Mesenchymal stem cell (in vitro differentiated cells and primary cell): Measurements from ENCODE around the gene CCNJL.

Experiments
- DNase-seq: peaks from one replicate; pipeline ENCODE4 v3.0.0-alpha.2; 2013
- H2AFZ ChIP-seq: one replicate; pipeline ENCODE4 v1.6.1; 2013; ENCODE audit warnings: low read depth, mild to moderate bottlenecking, control low read depth, inconsistent platforms, low read length, moderate library complexity
- H2AK5ac ChIP-seq: 2 replicates; pipeline ENCODE4 v1.6.1; 2013; ENCODE audit warnings: low read length, moderate library complexity, mild to moderate bottlenecking, inconsistent platforms; ENCODE audit not compliant: severe bottlenecking
- H2BK120ac ChIP-seq: one replicate; pipeline ENCODE4 v1.6.1; 2013; ENCODE audit warnings: low read depth, mild to moderate bottlenecking, inconsistent platforms, low read length, moderate library complexity
- H2BK12ac ChIP-seq, 2 experiments: one replicate each; pipeline ENCODE4 v1.6.1; 2013; ENCODE audit warnings: inconsistent platforms in 2 of 2, low read length in 2 of 2, mild to moderate bottlenecking in 2 of 2, moderate library complexity in 2 of 2, control low read depth in 1 of 2
- H2BK15ac ChIP-seq: one replicate; pipeline ENCODE4 v1.6.1; 2013; ENCODE audit warnings: mild to moderate bottlenecking, low read depth, inconsistent platforms; ENCODE audit not compliant: poor library complexity, severe bottlenecking
- H2BK5ac ChIP-seq: 2 replicates; pipeline ENCODE4 v1.6.1; 2013; ENCODE audit warnings: low read depth, mild to moderate bottlenecking, low read length, control low read depth, inconsistent platforms; ENCODE audit not compliant: poor library complexity, severe bottlenecking
- H3K14ac ChIP-seq, 2 experiments: one replicate each; pipeline ENCODE4 v1.6.1; 2013; ENCODE audit warnings: inconsistent platforms in 2 of 2, low read length in 2 of 2, control low read depth in 1 of 2, mild to moderate bottlenecking in 1 of 2, moderate library complexity in 1 of 2
- H3K18ac ChIP-seq, 2 experiments: one replicate each; pipeline ENCODE4 v1.6.1; 2013; ENCODE audit warnings: inconsistent platforms in 2 of 2, low read length in 2 of 2, control low read depth in 1 of 2, low read depth in 1 of 2, mild to moderate bottlenecking in 1 of 2
- H3K23ac ChIP-seq, 2 experiments: one replicate each; pipeline ENCODE4 v1.6.1; 2013; ENCODE audit warnings: inconsistent platforms in 2 of 2, low read length in 2 of 2, mild to moderate bottlenecking in 2 of 2, moderate library complexity in 2 of 2, control low read depth in 1 of 2
- H3K27ac ChIP-seq: 2 replicates; pipeline ENCODE4 v1.5.1; 2013; ENCODE audit warnings: mild to moderate bottlenecking, moderate library complexity, low read length, control low read depth, inconsistent platforms; ENCODE audit not compliant: poor library complexity, severe bottlenecking
- H3K27me3 ChIP-seq, 2 experiments: 2 replicates each; pipeline versions ENCODE4 v1.6.1 to v1.7.0; 2013; ENCODE audit warnings: low read length in 2 of 2, mild to moderate bottlenecking in 2 of 2, moderate library complexity in 2 of 2, control low read depth in 1 of 2, inconsistent platforms in 1 of 2; ENCODE audit not compliant: control insufficient read depth in 1 of 2, insufficient read depth in 1 of 2
- H3K36me3 ChIP-seq, 2 experiments: 2 replicates each; pipeline versions ENCODE4 v1.6.1 to v1.7.0; 2013; ENCODE audit warnings: low read length in 2 of 2, control low read depth in 1 of 2, inconsistent platforms in 1 of 2, low read depth in 1 of 2, mild to moderate bottlenecking in 1 of 2; ENCODE audit not compliant: insufficient read depth in 2 of 2, control insufficient read depth in 1 of 2
- H3K4ac ChIP-seq, 2 experiments: one replicate each; pipeline ENCODE4 v1.6.1; 2013; ENCODE audit warnings: inconsistent platforms in 2 of 2, low read length in 2 of 2, mild to moderate bottlenecking in 2 of 2, moderate library complexity in 2 of 2, control low read depth in 1 of 2, low read depth in 1 of 2
- H3K4me1 ChIP-seq: 2 replicates; pipeline ENCODE4 v1.6.1; 2013; ENCODE audit warnings: low read depth, low read length, control low read depth; ENCODE audit not compliant: control insufficient read depth, insufficient read depth
- H3K4me2 ChIP-seq: 2 replicates; pipeline ENCODE4 v1.6.1; 2013; ENCODE audit warnings: low read length, mild to moderate bottlenecking, inconsistent platforms; ENCODE audit not compliant: poor library complexity, severe bottlenecking
- H3K4me3 ChIP-seq, 2 experiments: 2 replicates each; pipeline versions ENCODE4 v1.5.1 to v1.7.0; 2013; ENCODE audit warnings: low read length in 2 of 2, mild to moderate bottlenecking in 2 of 2, control low read depth in 1 of 2, low read depth in 1 of 2; ENCODE audit not compliant: insufficient read depth in 1 of 2
- H3K79me1 ChIP-seq: replicated peaks from 2 replicates; pipeline ENCODE4 v1.6.1; 2013; ENCODE audit warnings: mild to moderate bottlenecking, control low read depth, low read length, inconsistent platforms; ENCODE audit not compliant: poor library complexity, severe bottlenecking
- H3K9ac ChIP-seq: 2 replicates; pipeline ENCODE4 v1.7.0; 2013; ENCODE audit warnings: mild to moderate bottlenecking, low read length, moderate library complexity
- H3K9me3 ChIP-seq: 2 replicates; pipeline ENCODE4 v1.7.0; 2013; ENCODE audit warnings: mild to moderate bottlenecking, low read length; ENCODE audit not compliant: control insufficient read depth
- H4K8ac ChIP-seq: one replicate; pipeline ENCODE4 v1.6.1; 2013; ENCODE audit warnings: inconsistent platforms, mild to moderate bottlenecking, low read length, moderate library complexity
- H4K91ac ChIP-seq: one replicate; pipeline ENCODE4 v1.6.1; 2013; ENCODE audit warnings: mild to moderate bottlenecking, low read length, inconsistent platforms
- WGBS: methylation state at CpG from one replicate; pipeline ENCODE4 v1.1.7; 2013; ENCODE audit warnings: mixed read lengths; 5-methylcytosine and 5-hydroxymethylcytosine counted together

The CCNJL gene

DNA sequence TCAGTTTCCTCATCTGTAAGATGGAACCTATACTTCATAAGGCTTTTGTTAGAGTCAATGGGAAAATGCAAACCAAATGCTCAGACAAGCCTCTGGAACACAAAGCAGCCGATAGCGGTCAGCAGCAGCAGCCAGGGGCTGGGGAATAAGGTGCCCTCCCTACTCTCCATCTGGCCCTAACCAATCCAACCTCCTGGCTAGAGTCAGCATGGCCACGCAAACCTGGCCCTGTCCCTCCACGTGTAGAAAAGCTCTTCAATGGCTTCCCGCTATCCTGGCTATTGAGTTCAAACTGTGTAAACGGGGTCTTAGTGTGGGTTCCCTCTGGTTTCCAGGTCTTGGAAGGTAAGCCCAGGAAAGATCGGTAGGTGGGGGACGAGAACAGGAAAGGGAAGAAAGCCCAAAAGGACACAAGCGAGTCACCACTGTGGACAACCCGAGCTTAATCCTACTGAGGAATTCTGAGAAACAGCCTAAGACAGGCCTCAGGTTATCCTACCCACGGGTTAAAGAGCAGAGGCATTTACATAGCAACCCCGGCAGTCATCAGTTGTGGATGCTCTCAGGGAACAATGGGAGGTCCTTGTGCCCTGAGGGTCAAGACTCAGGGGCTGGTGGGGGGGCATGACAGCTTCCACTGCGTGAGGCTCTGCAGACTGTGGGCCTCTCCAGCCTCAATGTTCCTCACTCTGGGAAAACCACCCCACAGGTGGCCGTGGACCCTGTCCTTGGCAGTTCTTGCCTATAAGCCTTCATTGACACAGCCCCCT lies 52.2 kb downstream of the CCNJL start:
- peaks cover 10% of the 10 kb centered on the region for H3K79me1 ChIP-seq
- H3K9me3 ChIP-seq: no peaks in the 10 kb centered on the region
- H3K14ac ChIP-seq: peak overlapping the region in 1 of 2 experiments; percentile 2
- H3K23ac ChIP-seq: no peak overlapping the region
- H2AFZ ChIP-seq: no peak overlapping the region
- peak overlapping the region; percentile 11 for H4K91ac ChIP-seq
- H3K18ac ChIP-seq: peak overlapping the region in 1 of 2 experiments; percentile 24
- no peak overlapping the region for H3K4me3 ChIP-seq
- no peak overlapping the region for H2BK5ac ChIP-seq
- H3K27ac ChIP-seq: no peak overlapping the region
- peaks cover 0 to 31% of the 10 kb centered on the region in 2 experiments for H3K27me3 ChIP-seq
- H3K9ac ChIP-seq: no peak overlapping the region
- H2BK15ac ChIP-seq: no peak overlapping the region
- H3K4me1 ChIP-seq: peaks cover 21% of the 10 kb centered on the region
- H2AK5ac ChIP-seq: peak overlapping the region; percentile 69
- DNase-seq: no peak
- H2BK120ac ChIP-seq: no peak overlapping the region
- no peak overlapping the region for H3K4me2 ChIP-seq
- peaks cover 0 to 12% of the 10 kb centered on the region in 2 experiments for H3K36me3 ChIP-seq
- H3K4ac ChIP-seq: peak overlapping the region in 1 of 2 experiments; percentile 61
- H4K8ac ChIP-seq: peak overlapping the region; percentile 29
- 92% methylated on average over 14 of the region's 14 CpGs for WGBS
- H2BK12ac ChIP-seq: peak overlapping the region in 1 of 2 experiments; percentile 52

DNA sequence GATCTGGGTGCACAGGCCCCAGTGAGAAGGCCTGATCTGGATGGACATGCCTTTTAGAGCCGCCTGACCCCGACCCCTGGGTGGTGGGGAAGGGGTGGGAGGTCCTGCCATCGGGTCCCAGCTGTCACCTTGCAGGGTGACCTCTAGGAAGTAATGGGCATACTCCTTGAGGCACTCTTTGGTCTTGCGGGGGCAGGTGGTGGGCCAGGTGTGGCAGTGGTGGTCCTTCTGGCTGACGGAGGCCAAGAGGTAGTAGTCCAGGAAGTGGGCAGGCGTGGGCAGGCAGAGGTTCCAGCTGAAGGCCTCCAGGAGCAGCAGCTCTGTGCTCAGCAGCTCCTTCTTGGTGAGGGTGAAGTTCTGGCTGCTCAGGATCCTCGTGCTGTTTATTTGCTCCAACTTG lies 53.0 kb downstream of the CCNJL start:
- H3K4me3 ChIP-seq: no peak overlapping the region
- H2BK12ac ChIP-seq: peak overlapping the region in 1 of 2 experiments; percentile 25
- no peak overlapping the region for H3K9ac ChIP-seq
- H3K27ac ChIP-seq: no peak overlapping the region
- H3K79me1 ChIP-seq: peaks cover 6% of the 10 kb centered on the region
- H3K9me3 ChIP-seq: no peaks in the 10 kb centered on the region
- H4K8ac ChIP-seq: no peak overlapping the region
- no peak overlapping the region for H2AFZ ChIP-seq
- H3K27me3 ChIP-seq: peaks cover 0 to 31% of the 10 kb centered on the region in 2 experiments
- H2AK5ac ChIP-seq: no peak overlapping the region
- peaks cover 21% of the 10 kb centered on the region for H3K4me1 ChIP-seq
- no peak overlapping the region for H3K4me2 ChIP-seq
- peak overlapping the region in 1 of 2 experiments; percentile 62 for H3K14ac ChIP-seq
- peaks cover 0 to 19% of the 10 kb centered on the region in 2 experiments for H3K36me3 ChIP-seq
- no peak overlapping the region for H2BK120ac ChIP-seq
- H3K18ac ChIP-seq: no peak overlapping the region
- 97% methylated on average over 7 of the region's 7 CpGs for WGBS
- no peak overlapping the region for H3K4ac ChIP-seq
- H3K23ac ChIP-seq: no peak overlapping the region
- no peak overlapping the region for H2BK15ac ChIP-seq
- DNase-seq: no peak
- H2BK5ac ChIP-seq: no peak overlapping the region
- no peak overlapping the region for H4K91ac ChIP-seq

DNA sequence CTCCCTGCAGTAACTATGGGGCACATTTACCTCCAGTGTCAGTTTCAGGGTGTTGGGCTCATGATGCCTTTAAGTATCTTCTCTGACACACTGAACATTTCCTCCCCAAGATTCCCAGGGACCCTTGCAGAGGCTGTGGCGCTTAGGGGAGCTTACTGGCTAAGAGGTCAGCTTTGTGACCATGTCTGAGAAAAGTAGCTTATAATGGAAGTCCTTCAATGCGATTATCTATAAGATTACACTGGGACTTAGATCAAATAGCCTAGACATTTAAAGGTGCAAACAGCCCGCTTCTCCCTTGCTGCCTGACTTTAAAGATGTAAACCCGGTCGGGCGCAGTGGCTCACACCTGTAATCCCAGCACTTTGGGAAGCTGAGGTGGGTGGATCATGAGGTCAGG lies 57.7 kb downstream of the CCNJL start:
- H3K9me3 ChIP-seq: no peaks in the 10 kb centered on the region
- H3K18ac ChIP-seq: no peak overlapping the region
- no peak overlapping the region for H2BK5ac ChIP-seq
- H3K27ac ChIP-seq: no peak overlapping the region
- no peak overlapping the region for H2AFZ ChIP-seq
- H3K79me1 ChIP-seq: peaks cover 8% of the 10 kb centered on the region
- no peak overlapping the region for H2BK120ac ChIP-seq
- no peak overlapping the region for H2BK15ac ChIP-seq
- H3K14ac ChIP-seq: no peak overlapping the region
- H3K4me2 ChIP-seq: no peak overlapping the region
- peaks cover 4% of the 10 kb centered on the region for H3K4me1 ChIP-seq
- no peak for DNase-seq
- no peak overlapping the region for H2BK12ac ChIP-seq
- H3K4ac ChIP-seq: no peak overlapping the region
- H3K36me3 ChIP-seq: peaks cover 0 to 42% of the 10 kb centered on the region in 2 experiments
- H3K4me3 ChIP-seq: no peak overlapping the region
- H3K27me3 ChIP-seq: no peaks in the 10 kb centered on the region
- H4K91ac ChIP-seq: no peak overlapping the region
- no peak overlapping the region for H2AK5ac ChIP-seq
- WGBS: 98% methylated on average over 6 of the region's 6 CpGs
- H3K9ac ChIP-seq: no peak overlapping the region
- no peak overlapping the region for H4K8ac ChIP-seq
- H3K23ac ChIP-seq: no peak overlapping the region

DNA sequence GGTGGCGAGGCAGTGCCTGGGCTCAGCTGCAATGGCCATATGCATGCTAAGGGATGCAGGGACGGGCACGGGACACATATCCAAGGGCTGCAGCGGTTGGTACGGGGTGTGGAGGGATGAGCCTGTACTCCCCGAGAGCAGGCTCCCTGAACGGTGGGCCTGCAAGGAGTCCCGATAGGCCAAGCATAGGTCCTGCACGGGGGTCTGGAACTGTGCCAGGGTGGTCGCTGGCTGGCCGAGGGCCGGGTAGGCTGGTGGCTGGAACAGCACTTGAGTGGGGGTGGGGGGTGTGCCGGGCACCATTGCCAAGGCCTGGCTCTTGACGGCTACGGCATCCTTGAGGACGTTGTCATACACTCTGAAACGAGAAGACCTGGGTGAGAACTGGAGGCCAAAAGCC lies 58.9 kb downstream of the CCNJL start:
- no peak overlapping the region for H3K4me2 ChIP-seq
- no peak overlapping the region for H2BK12ac ChIP-seq
- no peak overlapping the region for H2BK120ac ChIP-seq
- H3K9ac ChIP-seq: no peak overlapping the region
- no peak overlapping the region for H2BK5ac ChIP-seq
- H3K14ac ChIP-seq: no peak overlapping the region
- H3K9me3 ChIP-seq: no peaks in the 10 kb centered on the region
- DNase-seq: no peak
- no peak overlapping the region for H3K4me3 ChIP-seq
- no peak overlapping the region for H2BK15ac ChIP-seq
- 98% methylated on average over 17 of the region's 17 CpGs for WGBS
- H3K4ac ChIP-seq: no peak overlapping the region
- H3K79me1 ChIP-seq: peaks cover 6% of the 10 kb centered on the region
- no peak overlapping the region for H4K8ac ChIP-seq
- no peak overlapping the region for H3K23ac ChIP-seq
- peaks cover 0 to 36% of the 10 kb centered on the region in 2 experiments for H3K36me3 ChIP-seq
- no peaks in the 10 kb centered on the region for H3K4me1 ChIP-seq
- no peak overlapping the region for H3K27ac ChIP-seq
- no peak overlapping the region for H2AK5ac ChIP-seq
- H3K27me3 ChIP-seq: no peaks in the 10 kb centered on the region
- no peak overlapping the region for H2AFZ ChIP-seq
- no peak overlapping the region for H4K91ac ChIP-seq
- no peak overlapping the region for H3K18ac ChIP-seq
